Erythroblast (primary cell): Measurements from ENCODE around the gene ZCCHC13.

ENCODE experiments used
- GATA1 ChIP-seq: IDR thresholded peaks from 2 replicates; pipeline ENCODE4 v1.6.1; 2011; ENCODE audit warnings: low read depth, mild to moderate bottlenecking, control low read depth, low read length, moderate library complexity
- POLR2A ChIP-seq: IDR thresholded peaks from 2 replicates; pipeline ENCODE4 v1.6.1; 2011; ENCODE audit warnings: mild to moderate bottlenecking, low read length

DNA sequence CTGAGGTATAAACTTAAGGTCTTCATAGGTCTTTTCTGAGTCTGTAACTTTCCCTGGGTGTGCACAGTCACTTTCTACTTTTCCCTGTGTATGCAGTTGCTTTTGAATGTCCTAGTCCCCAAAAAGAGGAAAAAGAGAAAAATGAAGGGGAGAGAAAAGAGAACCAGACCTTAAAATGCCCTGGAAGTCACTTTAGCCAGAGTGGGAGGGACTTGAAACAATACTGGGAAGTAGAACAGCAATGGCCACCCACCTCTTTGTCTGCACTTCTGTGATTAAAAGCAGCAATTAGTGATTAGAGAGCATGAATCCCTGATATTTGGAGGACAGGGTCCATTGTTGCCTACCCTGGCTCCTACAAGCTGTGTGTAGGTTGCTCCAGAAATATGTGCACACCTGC is 36.1 kb downstream of the ZCCHC13 start:
- TF ChIP-seq POLR2A (no peak), GATA1 (no peak)
